Tibial nerve (tissue), 4 donors: ENCODE data around the gene PLCB1.

Experiments used
- EP300 ChIP-seq, 2 donors: sonication (generic); formaldehyde crosslinking; IDR thresholded peaks; one replicate each; pipeline ENCODE4 v1.6.1; 2017; ENCODE audit warnings: antibody characterized with exemption in 2 of 2, mild to moderate bottlenecking in 1 of 2
- TF ChIP-seq, protein P1 (sequence below), 5 experiments: fragments of 200-600 bp in 3 of 5; fragments of 450-650 bp in 2 of 5; sonication (generic) in 3 of 5; IDR thresholded peaks; one replicate each; pipeline ENCODE4 v1.5.1; 2016 to 2019; ENCODE audit warnings: antibody characterized with exemption in 5 of 5, mild to moderate bottlenecking in 3 of 5, moderate library complexity in 2 of 5

- TF ChIP-seq, protein P1, sequence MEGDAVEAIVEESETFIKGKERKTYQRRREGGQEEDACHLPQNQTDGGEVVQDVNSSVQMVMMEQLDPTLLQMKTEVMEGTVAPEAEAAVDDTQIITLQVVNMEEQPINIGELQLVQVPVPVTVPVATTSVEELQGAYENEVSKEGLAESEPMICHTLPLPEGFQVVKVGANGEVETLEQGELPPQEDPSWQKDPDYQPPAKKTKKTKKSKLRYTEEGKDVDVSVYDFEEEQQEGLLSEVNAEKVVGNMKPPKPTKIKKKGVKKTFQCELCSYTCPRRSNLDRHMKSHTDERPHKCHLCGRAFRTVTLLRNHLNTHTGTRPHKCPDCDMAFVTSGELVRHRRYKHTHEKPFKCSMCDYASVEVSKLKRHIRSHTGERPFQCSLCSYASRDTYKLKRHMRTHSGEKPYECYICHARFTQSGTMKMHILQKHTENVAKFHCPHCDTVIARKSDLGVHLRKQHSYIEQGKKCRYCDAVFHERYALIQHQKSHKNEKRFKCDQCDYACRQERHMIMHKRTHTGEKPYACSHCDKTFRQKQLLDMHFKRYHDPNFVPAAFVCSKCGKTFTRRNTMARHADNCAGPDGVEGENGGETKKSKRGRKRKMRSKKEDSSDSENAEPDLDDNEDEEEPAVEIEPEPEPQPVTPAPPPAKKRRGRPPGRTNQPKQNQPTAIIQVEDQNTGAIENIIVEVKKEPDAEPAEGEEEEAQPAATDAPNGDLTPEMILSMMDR (IDR thresholded peaks at IDR 0.05) = no peak
- TF ChIP-seq EP300 (IDR thresholded peaks at IDR 0.05) = no peak
Measured at GRCh38 chr20:8518878-8519277, 386.8 kb downstream of the PLCB1 start.
